GM23338 (cell line): ENCODE results near the gene SCG2. TPM values are rescaled to one million over a fixed set of nuclear protein-coding genes. Genes with fewer than 3 reads are reported as not detected.

Experiments
- ATAC-seq: fragments of 200-7000 bp; cut with Tn5 transposase; 3 replicates; pipeline ENCODE4 v1.9.1; 2020
- DNase-seq: peaks from one replicate; pipeline ENCODE4 v3.0.0-alpha.2; 2015; ENCODE audit warnings: low spot score
- H2AFZ ChIP-seq: fragments of 200-600 bp; sonication (generic); 2 replicates; pipeline ENCODE4 v1.8.0; 2016; ENCODE audit warnings: antibody characterized with exemption, mild to moderate bottlenecking, moderate library complexity
- H3F3A ChIP-seq: fragments of 200-600 bp; sonication (generic); replicated peaks from 2 replicates; pipeline ENCODE4 v1.8.0; 2017; ENCODE audit warnings: antibody characterized with exemption, mixed run types, low read depth
- H3K27ac ChIP-seq: fragments of 200-600 bp; sonication (generic); 2 replicates; pipeline ENCODE4 v1.6.1; 2016; ENCODE audit warnings: low read depth
- H3K27me3 ChIP-seq: fragments of 200-600 bp; sonication (generic); 2 replicates; pipeline ENCODE4 v1.8.0; 2016; ENCODE audit warnings: mild to moderate bottlenecking, mixed run types, moderate library complexity; ENCODE audit not compliant: insufficient read depth
- H3K36me3 ChIP-seq: fragments of 200-600 bp; sonication (generic); 2 replicates; pipeline ENCODE4 v1.8.0; 2016; ENCODE audit warnings: mild to moderate bottlenecking; ENCODE audit not compliant: insufficient read depth
- H3K4me1 ChIP-seq: fragments of 200-600 bp; sonication (generic); 2 replicates; pipeline ENCODE4 v1.8.0; 2016; ENCODE audit warnings: mild to moderate bottlenecking, moderate library complexity; ENCODE audit not compliant: insufficient read depth
- H3K4me2 ChIP-seq: fragments of 200-600 bp; sonication (generic); 2 replicates; pipeline ENCODE4 v1.7.1; 2017; ENCODE audit warnings: mixed run types
- H3K4me3 ChIP-seq: fragments of 200-600 bp; sonication (generic); 2 replicates; pipeline ENCODE4 v1.6.1; 2016; ENCODE audit warnings: mixed run types
- H3K79me2 ChIP-seq: fragments of 200-600 bp; sonication (generic); replicated peaks from 2 replicates; pipeline ENCODE4 v1.8.0; 2017; ENCODE audit warnings: mild to moderate bottlenecking; ENCODE audit not compliant: insufficient read depth
- H3K9me2 ChIP-seq: fragments of 200-600 bp; sonication (generic); 2 replicates; pipeline ENCODE4 v1.8.0; 2017; ENCODE audit not compliant: insufficient read depth
- H4K20me1 ChIP-seq: fragments of 200-600 bp; sonication (generic); replicated peaks from 2 replicates; pipeline ENCODE4 v1.8.0; 2017; ENCODE audit warnings: mild to moderate bottlenecking; ENCODE audit not compliant: insufficient read depth
- H3K27ac Mint-ChIP-seq: 2 replicates; pipeline ENCODE4 v1.8.0; 2020; ENCODE audit warnings: inconsistent platforms, mild to moderate bottlenecking, moderate library complexity, mixed read lengths
- H3K27me3 Mint-ChIP-seq: 3 replicates; pipeline ENCODE4 v1.8.0; 2022; ENCODE audit warnings: low read depth, mild to moderate bottlenecking, moderate library complexity, mixed read lengths, inconsistent platforms; ENCODE audit not compliant: insufficient read depth, poor library complexity
- H3K36me3 Mint-ChIP-seq: 3 replicates; pipeline ENCODE4 v1.8.0; 2021; ENCODE audit warnings: low read depth, mild to moderate bottlenecking, inconsistent platforms, moderate library complexity, mixed read lengths
- H3K4me1 Mint-ChIP-seq: 3 replicates; pipeline ENCODE4 v1.8.0; 2020; ENCODE audit warnings: mild to moderate bottlenecking, inconsistent platforms, mixed read lengths
- H3K4me3 Mint-ChIP-seq: 3 replicates; pipeline ENCODE4 v1.8.0; 2021; ENCODE audit warnings: moderate library complexity, mild to moderate bottlenecking, inconsistent platforms, mixed read lengths
- H3K9me3 Mint-ChIP-seq: 3 replicates; pipeline ENCODE4 v1.8.0; 2020; ENCODE audit warnings: moderate library complexity, mild to moderate bottlenecking, inconsistent platforms, mixed read lengths
- CREB1 ChIP-seq: fragments of 250-450 bp; sonication (Bioruptor Pico); IDR thresholded peaks from 2 replicates; pipeline ENCODE4 v1.5.0; 2020; ENCODE audit warnings: low read depth, mild to moderate bottlenecking, moderate library complexity
- CTCF ChIP-seq, 2 experiments: fragments of 200-600 bp in 1 of 2; sonication (generic) in 1 of 2; conservative IDR thresholded peaks; 2 replicates each; pipeline versions ENCODE4 v1.5.1 to v1.6.1; 2016 to 2017; ENCODE audit warnings: antibody characterized with exemption in 2 of 2, low read depth in 2 of 2, mild to moderate bottlenecking in 2 of 2, moderate library complexity in 1 of 2
- EZH2 ChIP-seq: fragments of 200-600 bp; sonication (generic); IDR thresholded peaks from one replicate; pipeline ENCODE4 v1.8.0; 2017; ENCODE audit warnings: antibody characterized with exemption, mild to moderate bottlenecking, low read depth; ENCODE audit not compliant: unreplicated experiment
- EZH2phosphoT487 ChIP-seq: fragments of 200-600 bp; sonication (generic); IDR thresholded peaks from one replicate; pipeline ENCODE4 v1.8.1; 2018; ENCODE audit warnings: antibody characterized with exemption; ENCODE audit not compliant: unreplicated experiment
- JUNB ChIP-seq: IDR thresholded peaks from one replicate; pipeline ENCODE4 v1.6.1; 2016; ENCODE audit warnings: antibody characterized with exemption; ENCODE audit not compliant: unreplicated experiment
- NANOG ChIP-seq: IDR thresholded peaks from 2 replicates; pipeline ENCODE4 v1.6.1; 2016; ENCODE audit warnings: antibody characterized with exemption, borderline replicate concordance
- POLR2AphosphoS5 ChIP-seq: IDR thresholded peaks from 2 replicates; pipeline ENCODE4 v1.6.1; 2016; ENCODE audit warnings: antibody characterized with exemption, low read depth
- STAT1 ChIP-seq: IDR thresholded peaks from one replicate; pipeline ENCODE4 v1.6.1; 2016; ENCODE audit warnings: antibody characterized with exemption; ENCODE audit not compliant: unreplicated experiment
- ZNF114 ChIP-seq: fragments of 250-450 bp; sonication (Bioruptor Pico); IDR thresholded peaks from 2 replicates; pipeline ENCODE4 v1.5.0; 2020; ENCODE audit warnings: mild to moderate bottlenecking, moderate library complexity
- ZNF331 ChIP-seq: fragments of 250-450 bp; sonication (Bioruptor Pico); IDR thresholded peaks from 2 replicates; pipeline ENCODE4 v1.5.0; 2020; ENCODE audit warnings: low read depth, mild to moderate bottlenecking, moderate library complexity
- polyA plus RNA-seq: library from polyadenylated mRNA; unstranded; fragments of >200 nt; fragmentation: Nextera tagmentation; extraction: Ambion mirVana; gene quantifications from 2 replicates; pipeline ENCODE4 v1.2.1, GENCODE V29; 2016
- total RNA-seq: library from RNA; depleted of rRNA; stranded (reverse); fragments of >200 nt; shearing (Covaris generic); gene quantifications from 2 replicates; pipeline ENCODE4 v1.2.3, GENCODE V29; 2014
- TF ChIP-seq, protein P1 (sequence below): IDR thresholded peaks from one replicate; pipeline ENCODE4 v1.6.1; 2018; ENCODE audit warnings: antibody characterized with exemption; ENCODE audit not compliant: unreplicated experiment

The SCG2 gene
- total and polyA plus RNA-seq, 2 experiments from 2014 or later: 0.18 to 0.31 TPM

GRCh38 chr2:223589901-223590300, 12.3 kb downstream of the SCG2 start:
- Histone ChIP-seq H3K4me3 (no peak overlapping the region), H3K27me3 (no peaks in the 10 kb centered on the region), H3K4me2 (no peak overlapping the region), H3K9me2 (peaks cover 6% of the 10 kb centered on the region; the same call in 1 of the 2 replicates), H3K4me1 (peaks cover 12% of the 10 kb centered on the region), H3F3A (no peaks in the 10 kb centered on the region), H4K20me1 (no peaks in the 10 kb centered on the region), H3K36me3 (no peaks in the 10 kb centered on the region), H3K79me2 (no peaks in the 10 kb centered on the region), H2AFZ (no peak overlapping the region), H3K27ac (no peak overlapping the region)
- Mint-ChIP-seq H3K27me3 (peaks cover 1% of the 10 kb centered on the region), H3K27ac (no peak overlapping the region), H3K36me3 (no peaks in the 10 kb centered on the region), H3K9me3 (no peaks in the 10 kb centered on the region), H3K4me1 (peaks cover 10% of the 10 kb centered on the region; the same call in 2 of the 3 replicates), H3K4me3 (no peak overlapping the region)
- no peak for DNase-seq
- no peak for TF ChIP-seq NANOG
- no peak for TF ChIP-seq EZH2
- TF ChIP-seq ZNF114 (CRISPR knock-in tag): no peak
- TF ChIP-seq ZNF331 (CRISPR knock-in tag): no peak
- ATAC-seq: no peak

DNA sequence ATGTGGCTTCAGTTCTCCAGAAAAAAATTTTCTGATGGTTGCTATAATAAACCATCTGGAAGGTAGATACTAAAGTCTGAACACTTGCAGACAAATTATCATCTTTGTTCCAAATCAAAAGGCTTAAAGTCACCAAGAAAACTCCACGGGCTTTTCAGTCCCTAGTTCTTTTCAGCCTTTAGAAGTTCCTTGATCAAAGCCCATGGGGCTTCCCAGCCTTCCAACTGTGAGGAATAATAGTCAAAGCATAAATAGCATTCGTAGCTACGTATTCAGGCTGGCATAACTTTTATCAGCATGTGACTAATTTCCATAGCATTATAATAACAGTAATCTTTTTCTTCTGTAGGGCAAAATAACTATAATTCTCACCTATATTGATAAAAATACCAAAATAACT, 13.9 kb downstream of the SCG2 start:
- no peak overlapping the region for H3K4me3 ChIP-seq
- no peak overlapping the region for H3K27ac Mint-ChIP-seq
- H3K4me2 ChIP-seq: no peak overlapping the region

DNA sequence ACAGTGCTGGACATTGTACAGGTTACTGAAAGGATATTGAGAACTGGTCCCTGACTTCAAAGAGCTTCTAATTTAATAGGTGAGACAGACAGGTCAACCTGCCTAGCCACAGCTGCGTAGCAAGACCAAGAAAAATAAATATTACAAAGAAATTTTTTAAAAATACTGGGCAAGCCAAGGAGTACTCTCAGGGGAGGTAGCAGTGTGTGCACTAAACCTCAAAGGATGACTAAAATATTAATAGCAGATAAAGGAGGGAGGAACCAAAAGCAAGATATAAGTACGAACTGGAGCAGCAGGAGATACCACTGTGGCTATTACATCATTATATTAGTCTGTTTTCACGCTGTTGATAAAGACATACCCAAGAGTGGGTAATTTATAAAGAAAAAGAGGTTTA, 14.9 kb downstream of the SCG2 start:
- H3K9me2 ChIP-seq: peaks cover 6% of the 10 kb centered on the region; the same call in 1 of the 2 replicates
- DNase-seq (no peak), ATAC-seq (no peak)
- H3K36me3 Mint-ChIP-seq: no peaks in the 10 kb centered on the region
- no peak overlapping the region for H3K4me2 ChIP-seq
- peaks cover 1% of the 10 kb centered on the region for H3K27me3 Mint-ChIP-seq
- no peaks in the 10 kb centered on the region for H3K79me2 ChIP-seq
- no peak overlapping the region for H3K4me3 Mint-ChIP-seq
- no peak overlapping the region for H2AFZ ChIP-seq
- H3K27me3 ChIP-seq: no peaks in the 10 kb centered on the region
- H3K4me1 Mint-ChIP-seq: peaks cover 10% of the 10 kb centered on the region; the same call in 2 of the 3 replicates
- H3F3A ChIP-seq: no peaks in the 10 kb centered on the region
- peaks cover 12% of the 10 kb centered on the region for H3K4me1 ChIP-seq
- no peaks in the 10 kb centered on the region for H3K36me3 ChIP-seq
- no peaks in the 10 kb centered on the region for H4K20me1 ChIP-seq
- no peak overlapping the region for H3K27ac ChIP-seq
- H3K27ac Mint-ChIP-seq: no peak overlapping the region
- H3K4me3 ChIP-seq: no peak overlapping the region
- H3K9me3 Mint-ChIP-seq: no peaks in the 10 kb centered on the region
- no peak for TF ChIP-seq CTCF (conservative IDR thresholded peaks at IDR 0.05; ENCODE audit: low read depth in 2 of 2)
- no peak for TF ChIP-seq CREB1
- TF ChIP-seq STAT1: no peak
- no peak for TF ChIP-seq POLR2AphosphoS5
- TF ChIP-seq, protein P1, sequence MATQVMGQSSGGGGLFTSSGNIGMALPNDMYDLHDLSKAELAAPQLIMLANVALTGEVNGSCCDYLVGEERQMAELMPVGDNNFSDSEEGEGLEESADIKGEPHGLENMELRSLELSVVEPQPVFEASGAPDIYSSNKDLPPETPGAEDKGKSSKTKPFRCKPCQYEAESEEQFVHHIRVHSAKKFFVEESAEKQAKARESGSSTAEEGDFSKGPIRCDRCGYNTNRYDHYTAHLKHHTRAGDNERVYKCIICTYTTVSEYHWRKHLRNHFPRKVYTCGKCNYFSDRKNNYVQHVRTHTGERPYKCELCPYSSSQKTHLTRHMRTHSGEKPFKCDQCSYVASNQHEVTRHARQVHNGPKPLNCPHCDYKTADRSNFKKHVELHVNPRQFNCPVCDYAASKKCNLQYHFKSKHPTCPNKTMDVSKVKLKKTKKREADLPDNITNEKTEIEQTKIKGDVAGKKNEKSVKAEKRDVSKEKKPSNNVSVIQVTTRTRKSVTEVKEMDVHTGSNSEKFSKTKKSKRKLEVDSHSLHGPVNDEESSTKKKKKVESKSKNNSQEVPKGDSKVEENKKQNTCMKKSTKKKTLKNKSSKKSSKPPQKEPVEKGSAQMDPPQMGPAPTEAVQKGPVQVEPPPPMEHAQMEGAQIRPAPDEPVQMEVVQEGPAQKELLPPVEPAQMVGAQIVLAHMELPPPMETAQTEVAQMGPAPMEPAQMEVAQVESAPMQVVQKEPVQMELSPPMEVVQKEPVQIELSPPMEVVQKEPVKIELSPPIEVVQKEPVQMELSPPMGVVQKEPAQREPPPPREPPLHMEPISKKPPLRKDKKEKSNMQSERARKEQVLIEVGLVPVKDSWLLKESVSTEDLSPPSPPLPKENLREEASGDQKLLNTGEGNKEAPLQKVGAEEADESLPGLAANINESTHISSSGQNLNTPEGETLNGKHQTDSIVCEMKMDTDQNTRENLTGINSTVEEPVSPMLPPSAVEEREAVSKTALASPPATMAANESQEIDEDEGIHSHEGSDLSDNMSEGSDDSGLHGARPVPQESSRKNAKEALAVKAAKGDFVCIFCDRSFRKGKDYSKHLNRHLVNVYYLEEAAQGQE: no peak

More for the DNA sequence above, 13.9 kb downstream of the SCG2 start:
- no peaks in the 10 kb centered on the region for H3K36me3 Mint-ChIP-seq
- Histone ChIP-seq H3K9me2 (peaks cover 6% of the 10 kb centered on the region; the same call in 1 of the 2 replicates), H3K79me2 (no peaks in the 10 kb centered on the region), H4K20me1 (no peaks in the 10 kb centered on the region), H3K27me3 (no peaks in the 10 kb centered on the region), H3K27ac (no peak overlapping the region), H3F3A (no peaks in the 10 kb centered on the region), H3K4me1 (peaks cover 12% of the 10 kb centered on the region), H2AFZ (no peak overlapping the region), H3K36me3 (no peaks in the 10 kb centered on the region)
- H3K9me3 Mint-ChIP-seq: no peaks in the 10 kb centered on the region
- H3K4me1 Mint-ChIP-seq: peaks cover 10% of the 10 kb centered on the region; the same call in 2 of the 3 replicates
- TF ChIP-seq CTCF (conservative IDR thresholded peaks at IDR 0.05; ENCODE audit: low read depth in 2 of 2): no peak
- no peak for TF ChIP-seq JUNB
- no peak for TF ChIP-seq EZH2phosphoT487
- TF ChIP-seq ZNF114 (CRISPR knock-in tag): no peak
- DNase-seq (peak; percentile 26), ATAC-seq (peak; percentile 50)
- no peak overlapping the region for H3K4me3 Mint-ChIP-seq
- H3K27me3 Mint-ChIP-seq: peaks cover 1% of the 10 kb centered on the region
